Stomach (tissue), 9 donors: ENCODE results near the gene WWOX. TPM values are rescaled to one million over a fixed set of nuclear protein-coding genes. Genes with fewer than 3 reads are reported as not detected.
A peak's percentile ranks its signal among the peaks of the same experiment; 100 is the strongest.

Experiments
- DNase-seq, 2 donors: peaks; one replicate each; pipeline versions ENCODE4 v3.0.0 to v3.0.0-alpha.2; 2013 to 2019
- H3K27ac ChIP-seq, 5 donors: fragments of 200-600 bp in 4 of 5; sonication (generic) in 4 of 5; one replicate each; pipeline ENCODE4 v1.5.1; 2013 to 2019; ENCODE audit warnings: mild to moderate bottlenecking in 1 of 5, moderate library complexity in 1 of 5
- H3K27me3 ChIP-seq, 3 donors: fragments of 200-600 bp; sonication (generic); one replicate each; pipeline ENCODE4 v1.5.1; 2017 to 2019; ENCODE audit warnings: mixed run types in 1 of 3
- H3K36me3 ChIP-seq, 4 donors: fragments of 200-600 bp; sonication (generic); 1 replicate in 3 of 4; 2 replicates in 1 of 4; pipeline ENCODE4 v1.5.1; 2016 to 2019
- H3K4me1 ChIP-seq, 4 donors: fragments of 200-600 bp; sonication (generic); one replicate each; pipeline ENCODE4 v1.5.1; 2016 to 2019
- H3K4me3 ChIP-seq, 4 donors: fragments of 200-600 bp; sonication (generic) in 3 of 4; one replicate each; pipeline ENCODE4 v1.5.1; 2016 to 2019; ENCODE audit warnings: mild to moderate bottlenecking in 1 of 4
- H3K9me3 ChIP-seq, 4 donors: fragments of 200-600 bp; sonication (generic); one replicate each; pipeline ENCODE4 v1.5.1; 2016 to 2019
- CTCF ChIP-seq, 7 experiments: fragments of 450-650 bp in 4 of 7; fragments of 200-600 bp in 3 of 7; sonication (generic) in 3 of 7; IDR thresholded peaks; one replicate each; pipeline ENCODE4 v1.5.1; 2016 to 2019; ENCODE audit warnings: antibody characterized with exemption in 7 of 7, control low read depth in 2 of 7, mild to moderate bottlenecking in 1 of 7
- EP300 ChIP-seq: sonication (generic); formaldehyde crosslinking; IDR thresholded peaks from one replicate; pipeline ENCODE4 v1.6.1; 2017; ENCODE audit warnings: antibody characterized with exemption
- POLR2A ChIP-seq, 4 donors: fragments of 450-650 bp; IDR thresholded peaks; one replicate each; pipeline ENCODE4 v1.6.1; 2016; ENCODE audit warnings: antibody characterized with exemption in 4 of 4, control low read depth in 2 of 4, mild to moderate bottlenecking in 1 of 4, moderate library complexity in 1 of 4
- POLR2AphosphoS5 ChIP-seq, 3 donors: sonication (generic); formaldehyde crosslinking; IDR thresholded peaks; one replicate each; pipeline ENCODE4 v1.6.1; 2016; ENCODE audit warnings: antibody characterized with exemption in 3 of 3
- WGBS, 5 donors: extraction: QIAGEN DNeasy Blood & Tissue Kit in 3 of 5; methylation state at CpG; one replicate each; pipeline versions ENCODE4 v1.1.5 to v1.1.7; 2013 to 2018; 5-methylcytosine and 5-hydroxymethylcytosine counted together
- intact Hi-C: fragments of 100-400 bp; cut with DNase I; formaldehyde crosslinking; loops from one replicate; pipeline ENCODE4 v1.15.1; 2023; ENCODE audit warnings: low total_unique reads
- polyA plus RNA-seq, 3 donors: library from polyadenylated mRNA; stranded (reverse); fragments of 200-250 nt; gene quantifications; one replicate each; pipeline ENCODE4 v1.2.3, GENCODE V29; 2013
- total RNA-seq, 5 donors: library from RNA; depleted of rRNA; stranded (reverse); fragments of >200 nt; gene quantifications; one replicate each; pipeline versions ENCODE4 v1.1.0 to v1.2.3, GENCODE V29; 2014 to 2016
- donor health status: healthy with polysubstance abuse.
- donor health status: Bipolar disorder and iron deficiency.
- donor health status: healthy.

WWOX gene
- total and polyA plus RNA-seq, 8 donors: 7.7 to 129 (median 48.7) TPM

GRCh38 chr16:78184238-78185183, 85.1 kb downstream of the WWOX start:
- DNase-seq: peak in 1 of 2 donors; percentile 68
- Histone ChIP-seq H3K4me1 (peaks cover 0 to 18% (median 10%) of the 10 kb centered on the region in 4 donors), H3K36me3 (no peaks in the 10 kb centered on the region), H3K9me3 (no peaks in the 10 kb centered on the region), H3K27ac (no peak overlapping the region), H3K4me3 (peak overlapping the region in 2 of 4 donors; percentile 4 to 17), H3K27me3 (no peaks in the 10 kb centered on the region)
- WGBS, 5 donors: 29 to 39% (median 35%) methylated on average over 13 of the region's 13 CpGs
- intact Hi-C loops: no loop called here
- TF ChIP-seq POLR2AphosphoS5 (IDR thresholded peaks at IDR 0.05) (no peak), CTCF (IDR thresholded peaks at IDR 0.05) (no peak), POLR2A (IDR thresholded peaks at IDR 0.05) (no peak), EP300 (no peak)

- Histone ChIP-seq H3K27me3 (no peaks in the 10 kb centered on the region), H3K9me3 (no peaks in the 10 kb centered on the region), H3K27ac (no peak overlapping the region), H3K4me3 (no peak overlapping the region), H3K4me1 (peaks cover 0 to 11% (median 5%) of the 10 kb centered on the region in 4 donors), H3K36me3 (no peaks in the 10 kb centered on the region)
- DNase-seq: no peak
- WGBS, 5 donors: 90 to 96% (median 94%) methylated on average over 7 of the region's 7 CpGs
- intact Hi-C loops: no loop called here
- TF ChIP-seq POLR2AphosphoS5 (IDR thresholded peaks at IDR 0.05) (no peak), EP300 (no peak), POLR2A (IDR thresholded peaks at IDR 0.05) (no peak), CTCF (IDR thresholded peaks at IDR 0.05) (no peak)
Observed at GRCh38 chr16:78189121-78189520, 89.7 kb downstream of the WWOX start.

GRCh38 chr16:78192734-78193488, 93.5 kb downstream of the WWOX start:
- no peak for TF ChIP-seq POLR2A (IDR thresholded peaks at IDR 0.05)
- TF ChIP-seq POLR2AphosphoS5 (IDR thresholded peaks at IDR 0.05): no peak
- no peak for TF ChIP-seq EP300
- TF ChIP-seq CTCF (IDR thresholded peaks at IDR 0.05): no peak
- 70 to 89% (median 81%) methylated on average over 9 of the region's 9 CpGs for WGBS, 5 donors
- H3K27me3 ChIP-seq: no peaks in the 10 kb centered on the region
- H3K4me3 ChIP-seq: no peak overlapping the region
- DNase-seq: no peak
- H3K9me3 ChIP-seq: no peaks in the 10 kb centered on the region
- no peaks in the 10 kb centered on the region for H3K36me3 ChIP-seq
- H3K4me1 ChIP-seq: no peaks in the 10 kb centered on the region
- no peak overlapping the region for H3K27ac ChIP-seq
- intact Hi-C loops: no loop called here

- Histone ChIP-seq H3K27ac (no peak overlapping the region), H3K36me3 (no peaks in the 10 kb centered on the region), H3K4me3 (no peak overlapping the region), H3K9me3 (no peaks in the 10 kb centered on the region), H3K4me1 (peaks cover 0 to 14% (median 7%) of the 10 kb centered on the region in 4 donors), H3K27me3 (no peaks in the 10 kb centered on the region)
- TF ChIP-seq POLR2A (IDR thresholded peaks at IDR 0.05): no peak
- TF ChIP-seq EP300: no peak
- TF ChIP-seq CTCF (IDR thresholded peaks at IDR 0.05): no peak
- no peak for TF ChIP-seq POLR2AphosphoS5 (IDR thresholded peaks at IDR 0.05)
- no peak for DNase-seq
- intact Hi-C loops: no loop called here
- 92 to 96% (median 93%) methylated on average over 3 of the region's 3 CpGs for WGBS, 5 donors
Observed at GRCh38 chr16:78194948-78195347, 95.5 kb downstream of the WWOX start.
